Fibroblast of lung (primary cell): ENCODE results near the gene TRPC4AP. TPM values are rescaled to one million over a fixed set of nuclear protein-coding genes. Genes with fewer than 3 reads are reported as not detected.

ENCODE experiments used
- DNase-seq, 2 donors: peaks; one replicate each; pipeline versions ENCODE4 v3.0.0 to v3.0.0-alpha.2; 2010; ENCODE audit warnings: low read depth in 2 of 2
- H2AFZ ChIP-seq: 2 replicates; pipeline ENCODE4 v1.5.1; 2012; ENCODE audit warnings: low read length, control low read depth, inconsistent platforms
- H3K27ac ChIP-seq: 2 replicates; pipeline ENCODE4 v1.5.1; 2011; ENCODE audit warnings: low read length, control low read depth; ENCODE audit not compliant: insufficient read depth
- H3K27me3 ChIP-seq: 2 replicates; pipeline ENCODE4 v1.5.1; 2011; ENCODE audit warnings: mild to moderate bottlenecking, low read length; ENCODE audit not compliant: control insufficient read depth, insufficient read depth
- H3K36me3 ChIP-seq: 2 replicates; pipeline ENCODE4 v1.5.1; 2011; ENCODE audit warnings: low read length; ENCODE audit not compliant: control insufficient read depth, insufficient read depth
- H3K4me1 ChIP-seq: 2 replicates; pipeline ENCODE4 v1.5.1; 2011; ENCODE audit warnings: low read length; ENCODE audit not compliant: control insufficient read depth, insufficient read depth; ENCODE audit errors: extremely low read depth
- H3K4me2 ChIP-seq: 2 replicates; pipeline ENCODE4 v1.5.1; 2011; ENCODE audit warnings: low read length, control low read depth; ENCODE audit not compliant: insufficient read depth; ENCODE audit errors: extremely low read depth
- H3K4me3 ChIP-seq, 4 experiments: fragments of 200-600 bp in 1 of 4; sonication (generic) in 1 of 4; replicated peaks in 1 of 4; 2 replicates each; pipeline ENCODE4 v1.5.1; 2011 to 2016; ENCODE audit warnings: low read length in 4 of 4, low read depth in 3 of 4, mild to moderate bottlenecking in 3 of 4, control low read depth in 2 of 4, inconsistent platforms in 1 of 4, mixed read lengths in 1 of 4; ENCODE audit not compliant: insufficient read depth in 1 of 4; ENCODE audit errors: control extremely low read depth in 1 of 4
- H3K79me2 ChIP-seq: 2 replicates; pipeline ENCODE4 v1.5.1; 2012; ENCODE audit warnings: mild to moderate bottlenecking, low read length, inconsistent platforms; ENCODE audit not compliant: control insufficient read depth, insufficient read depth
- H3K9ac ChIP-seq: 2 replicates; pipeline ENCODE4 v1.5.1; 2011; ENCODE audit warnings: mild to moderate bottlenecking, low read length, control low read depth; ENCODE audit not compliant: insufficient read depth
- H3K9me3 ChIP-seq: 2 replicates; pipeline ENCODE4 v1.5.1; 2012; ENCODE audit warnings: low read depth, low read length; ENCODE audit not compliant: control insufficient read depth, insufficient read depth
- H4K20me1 ChIP-seq: 2 replicates; pipeline ENCODE4 v1.5.1; 2011; ENCODE audit warnings: low read length; ENCODE audit not compliant: control insufficient read depth, insufficient read depth; ENCODE audit errors: extremely low read depth
- CTCF ChIP-seq, 2 donors: IDR thresholded peaks in 1 of 2; conservative IDR thresholded peaks in 1 of 2; 1 replicate in 1 of 2; 2 replicates in 1 of 2; pipeline ENCODE4 v1.5.1; 2011 to 2012; ENCODE audit warnings: low read length in 2 of 2, control low read depth in 1 of 2, inconsistent platforms in 1 of 2, low read depth in 1 of 2, mild to moderate bottlenecking in 1 of 2
- EZH2 ChIP-seq: IDR thresholded peaks from 2 replicates; pipeline ENCODE4 v1.5.1; 2012; ENCODE audit warnings: low read length, control low read depth, mild to moderate bottlenecking; ENCODE audit errors: missing control alignments
- polyA plus RNA-seq, 2 donors: library from polyadenylated mRNA; depleted of rRNA in 1 of 2; stranded (reverse) in 1 of 2; unstranded in 1 of 2; fragments of >200 nt; gene quantifications; 2 replicates each; pipeline ENCODE4 v1.2.1, GENCODE V29; 2011 to 2012; ENCODE audit warnings: missing spikeins in 1 of 2
- total RNA-seq: library from RNA; depleted of rRNA; stranded (reverse); fragments of >200 nt; gene quantifications from 2 replicates; pipeline ENCODE4 v1.2.1, GENCODE V29; 2014

TRPC4AP gene
- total and polyA plus RNA-seq, 2 donors (not counting 1 experiment from before 2014, with no cell fraction given) = 63.1 to 89.7 TPM

GRCh38 chr20:35034145-35034544 is 58.5 kb downstream of the TRPC4AP start:
- no peak overlapping the region for H3K4me2 ChIP-seq
- H3K79me2 ChIP-seq = no peaks in the 10 kb centered on the region
- H3K4me3 ChIP-seq = no peak overlapping the region
- no peaks in the 10 kb centered on the region for H3K4me1 ChIP-seq
- H2AFZ ChIP-seq = no peak overlapping the region
- peaks cover 5% of the 10 kb centered on the region for H3K36me3 ChIP-seq
- H3K9ac ChIP-seq = no peak overlapping the region
- H4K20me1 ChIP-seq = no peaks in the 10 kb centered on the region
- no peak for DNase-seq
- no peaks in the 10 kb centered on the region for H3K9me3 ChIP-seq
- H3K27me3 ChIP-seq = no peaks in the 10 kb centered on the region
- TF ChIP-seq EZH2 = no peak
- no peak for TF ChIP-seq CTCF (conservative IDR thresholded peaks at IDR 0.05 in 1 of 2, IDR thresholded peaks at IDR 0.05 in 1 of 2; ENCODE audit: low read depth in 1 of 2, low read length in 2 of 2)
- no peak overlapping the region for H3K27ac ChIP-seq

GRCh38 chr20:35030136-35030535 is 62.5 kb downstream of the TRPC4AP start:
- Histone ChIP-seq H3K79me2 (no peaks in the 10 kb centered on the region), H3K36me3 (peaks cover 5% of the 10 kb centered on the region), H2AFZ (no peak overlapping the region), H3K27me3 (no peaks in the 10 kb centered on the region), H3K27ac (no peak overlapping the region), H3K4me2 (no peak overlapping the region), H3K4me1 (peaks cover 2% of the 10 kb centered on the region), H3K9me3 (no peaks in the 10 kb centered on the region), H3K4me3 (no peak overlapping the region), H3K9ac (no peak overlapping the region), H4K20me1 (no peaks in the 10 kb centered on the region)
- TF ChIP-seq EZH2 = no peak
- TF ChIP-seq CTCF (conservative IDR thresholded peaks at IDR 0.05 in 1 of 2, IDR thresholded peaks at IDR 0.05 in 1 of 2; ENCODE audit: low read depth in 1 of 2, low read length in 2 of 2) = no peak
- DNase-seq = no peak

- Histone ChIP-seq H3K9ac (no peak overlapping the region), H3K9me3 (no peaks in the 10 kb centered on the region), H3K27me3 (no peaks in the 10 kb centered on the region), H2AFZ (no peak overlapping the region), H3K4me1 (peaks cover 2% of the 10 kb centered on the region), H3K27ac (no peak overlapping the region), H4K20me1 (no peaks in the 10 kb centered on the region), H3K4me2 (no peak overlapping the region), H3K4me3 (no peak overlapping the region), H3K79me2 (no peaks in the 10 kb centered on the region), H3K36me3 (peaks cover 5% of the 10 kb centered on the region)
- DNase-seq = no peak
- TF ChIP-seq EZH2 (no peak), CTCF (conservative IDR thresholded peaks at IDR 0.05 in 1 of 2, IDR thresholded peaks at IDR 0.05 in 1 of 2; ENCODE audit: low read depth in 1 of 2, low read length in 2 of 2) (no peak)
Measured at GRCh38 chr20:35027301-35027700, 65.3 kb downstream of the TRPC4AP start.
